Measurements from ENCODE around the gene FAM156A.
"Not testable (repeated sequence)": the region's sequence is repeated elsewhere in the genome, so short reads cannot be mapped to it uniquely, and the experiment has no call there.

Gene FAM156A

DNA sequence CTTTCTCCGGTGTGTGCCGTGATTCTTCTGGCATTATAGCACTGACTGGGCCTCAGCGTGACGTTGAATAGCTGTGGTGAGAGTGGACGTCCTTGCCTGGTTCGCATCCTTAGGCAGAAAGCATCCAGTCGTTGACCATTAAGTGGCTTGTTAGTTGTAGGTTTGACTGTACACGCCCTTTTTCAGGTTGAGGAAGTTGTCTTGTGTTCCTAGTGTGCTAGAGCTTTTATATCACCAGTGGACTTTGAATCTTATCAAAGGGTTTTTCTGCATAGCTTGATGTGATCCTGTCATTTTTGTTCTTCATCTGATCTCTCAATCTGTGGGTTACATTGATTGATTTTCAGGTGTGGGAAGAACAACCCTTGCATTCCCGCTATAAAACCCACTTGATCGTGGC is 52.8 kb downstream of the FAM156A start:
- not testable (repeated sequence) for DNase-seq (ENCODE audit: low read depth in 2 of 2)
